GM18870 (cell line): Measurements from ENCODE around the gene MIF.
A peak's percentile ranks its signal among the peaks of the same experiment; 100 is the strongest.
"Not testable (repeated sequence)": the region's sequence is repeated elsewhere in the genome, so short reads cannot be mapped to it uniquely, and the experiment has no call there.

Source experiments
- ATAC-seq: cut with Tn5 transposase; IDR thresholded peaks from one replicate; pipeline ENCODE4 v1.9.1; 2021; ENCODE audit warnings: moderate library complexity; ENCODE audit not compliant: unreplicated experiment

MIF gene

GRCh38 chr22:23900227-23900626 is 6.0 kb downstream of the MIF start:
- ATAC-seq: not testable (repeated sequence)

- no peak for ATAC-seq
These were observed 7.4 kb downstream of the MIF start for GRCh38 chr22:23901600-23901999.

- no peak for ATAC-seq
These were observed 9.3 kb downstream of the MIF start for GRCh38 chr22:23903328-23903971.

DNA sequence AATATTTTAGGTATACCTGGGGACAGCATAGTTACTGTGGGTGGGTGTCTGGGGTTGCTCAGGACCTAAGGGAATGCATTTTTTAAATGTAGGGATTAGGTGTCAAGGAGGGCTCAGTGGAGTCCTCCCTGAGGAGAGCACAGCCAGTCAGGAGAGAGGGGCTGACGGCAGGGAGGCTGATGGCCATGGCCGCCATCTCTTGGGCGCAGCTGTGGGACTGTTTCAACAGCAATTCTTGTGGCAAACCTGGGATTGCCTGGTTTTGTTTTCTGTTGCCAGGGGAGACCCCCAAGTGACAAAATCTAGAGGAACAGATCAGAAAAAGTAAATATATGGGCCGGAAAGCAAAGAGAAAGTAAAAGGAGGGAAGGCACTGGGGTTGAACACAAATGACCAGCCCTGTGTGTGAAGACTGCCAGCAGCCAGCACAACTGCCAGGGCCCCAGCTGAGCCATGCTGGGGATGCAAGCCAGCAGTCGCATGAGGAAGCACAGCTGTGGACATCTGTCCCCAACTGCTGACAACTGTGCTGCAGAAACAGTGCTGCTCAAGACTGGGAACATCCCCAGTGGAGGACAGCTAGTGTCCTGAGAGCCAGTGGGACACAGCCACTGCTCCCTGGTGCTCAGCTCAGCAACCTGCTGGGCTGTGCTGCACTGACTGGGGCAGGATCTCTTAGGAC is 10.5 kb downstream of the MIF start:
- ATAC-seq: no peak

DNA sequence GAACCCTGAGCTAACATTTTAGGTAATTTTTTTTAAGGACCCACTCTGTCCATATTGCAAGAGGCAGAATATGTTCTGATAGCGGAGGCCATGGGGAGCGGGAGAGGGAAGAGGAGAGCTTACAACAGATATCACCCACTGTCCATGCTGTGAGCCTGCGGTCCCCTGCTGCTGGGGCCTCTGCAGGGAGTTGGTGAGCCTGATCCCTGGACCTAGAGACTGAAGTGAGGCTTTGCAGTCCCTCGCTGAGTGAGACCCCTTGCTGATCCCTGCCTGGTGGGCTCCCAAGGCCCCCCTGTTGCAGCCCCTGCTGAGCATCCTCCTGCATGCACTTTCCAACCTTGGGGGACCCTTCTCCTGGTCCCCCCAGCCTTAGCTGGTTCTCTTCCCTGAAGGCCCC is 12.5 kb downstream of the MIF start:
- no peak for ATAC-seq

GRCh38 chr22:23907423-23907822 is 13.2 kb downstream of the MIF start:
- ATAC-seq: not testable (repeated sequence)

GRCh38 chr22:23908587-23909205 is 14.5 kb downstream of the MIF start:
- no peak for ATAC-seq

- ATAC-seq: no peak
These were observed 15.2 kb downstream of the MIF start for GRCh38 chr22:23909296-23909898.

- ATAC-seq: no peak
These were observed 16.5 kb downstream of the MIF start for GRCh38 chr22:23910496-23911190.

GRCh38 chr22:23911318-23911980 is 17.3 kb downstream of the MIF start:
- no peak for ATAC-seq

DNA sequence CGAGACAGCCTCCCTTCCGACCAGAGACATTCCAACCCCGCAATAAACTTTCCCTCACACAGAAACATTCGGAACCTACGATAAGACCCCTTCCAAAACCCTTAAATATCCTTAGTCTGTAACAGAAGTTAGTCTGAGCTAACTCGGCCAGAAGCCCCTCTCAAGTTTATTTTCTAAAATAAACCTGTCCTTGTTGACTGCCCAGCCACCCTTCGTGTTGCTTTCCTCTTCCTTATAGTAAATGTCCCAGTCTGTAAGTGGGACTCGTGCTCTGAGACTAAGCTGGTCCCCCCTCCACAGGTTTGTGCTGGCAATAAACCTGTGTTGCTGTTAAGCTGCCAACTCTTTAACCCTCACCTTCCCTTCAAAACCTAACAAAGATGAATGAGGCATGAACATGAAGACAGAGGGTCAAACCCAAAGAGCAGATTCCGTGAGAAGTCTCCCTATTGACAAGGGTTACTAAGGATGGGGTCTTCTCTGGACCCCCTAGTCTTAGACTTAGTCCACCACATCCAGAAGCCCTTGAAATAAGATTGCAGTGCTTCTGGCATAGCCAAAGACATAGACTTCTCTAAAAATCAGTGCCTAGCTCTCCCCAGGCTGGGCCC is 18.2 kb downstream of the MIF start:
- ATAC-seq: no peak

DNA sequence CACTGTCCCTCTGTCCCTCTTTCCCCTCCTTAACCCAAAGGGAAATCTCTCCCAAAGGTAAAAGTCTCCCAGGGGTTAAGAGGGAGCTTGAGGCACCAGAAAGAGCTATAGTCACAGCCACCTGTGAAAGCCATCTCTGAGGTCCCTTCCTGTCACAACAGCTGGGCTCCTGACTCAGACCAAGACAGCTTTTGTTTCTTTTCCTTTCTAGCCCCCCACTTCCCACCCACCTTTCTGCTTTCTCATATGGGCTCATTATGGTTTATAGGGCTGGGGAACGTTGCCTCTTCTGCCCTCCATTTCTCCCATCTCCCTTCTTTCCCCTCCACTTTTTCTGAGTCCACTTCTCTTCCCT is 19.1 kb downstream of the MIF start:
- no peak for ATAC-seq

DNA sequence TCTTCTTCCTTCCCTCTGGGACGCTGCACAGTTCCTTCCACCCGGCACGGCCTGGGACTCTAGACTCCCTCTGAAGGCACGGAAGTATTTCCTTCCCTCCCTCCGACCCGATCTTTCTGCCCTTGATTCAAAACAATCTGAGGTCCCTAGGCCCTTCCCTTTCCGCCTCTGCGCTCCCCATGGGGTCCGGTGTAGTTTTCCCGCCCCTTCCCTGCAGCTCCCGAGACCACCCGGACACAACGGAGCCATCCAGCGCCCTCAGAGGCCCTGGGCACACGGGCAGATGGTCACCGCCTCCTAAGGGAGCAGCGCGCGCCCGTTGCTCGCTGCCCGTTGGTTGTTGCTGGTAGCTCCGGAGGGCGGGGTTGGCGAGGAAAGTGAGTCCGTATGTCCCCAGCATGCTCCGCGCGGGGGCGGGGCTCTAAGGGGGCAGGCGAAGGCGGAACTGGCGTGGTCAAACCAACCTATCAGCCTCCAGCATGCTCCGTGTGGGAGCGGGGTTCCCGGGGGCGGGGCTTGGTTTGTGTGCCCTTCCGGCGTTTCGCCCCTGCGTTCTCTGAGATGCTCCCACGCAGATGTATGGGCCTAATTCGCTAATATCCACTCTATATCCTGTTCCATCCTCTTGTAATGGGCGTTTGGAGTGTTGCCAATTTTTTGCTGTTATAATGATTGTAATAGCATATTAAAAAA is 19.6 kb downstream of the MIF start:
- ATAC-seq: peak; percentile 85

DNA sequence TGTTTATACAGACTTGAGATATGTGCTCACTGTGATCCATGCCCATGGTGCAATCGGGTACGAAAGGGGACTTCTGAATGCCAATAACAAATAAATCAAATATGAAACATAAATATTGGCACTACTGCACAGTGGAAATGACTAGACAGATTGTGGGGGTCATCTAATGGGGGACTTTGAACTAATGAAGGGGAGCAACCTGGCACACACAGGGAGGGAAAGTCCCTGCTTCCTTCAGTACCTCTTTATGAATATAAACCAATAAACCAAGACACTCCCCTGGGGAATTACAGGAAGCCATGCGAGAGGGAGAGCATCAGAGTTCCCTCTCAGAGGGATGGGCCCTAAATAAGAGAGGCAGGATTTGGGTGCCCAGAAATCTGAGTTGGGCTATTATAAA is 21.1 kb downstream of the MIF start:
- no peak for ATAC-seq

- ATAC-seq: not testable (repeated sequence)
These were observed 26.1 kb downstream of the MIF start for GRCh38 chr22:23920267-23920611.

DNA sequence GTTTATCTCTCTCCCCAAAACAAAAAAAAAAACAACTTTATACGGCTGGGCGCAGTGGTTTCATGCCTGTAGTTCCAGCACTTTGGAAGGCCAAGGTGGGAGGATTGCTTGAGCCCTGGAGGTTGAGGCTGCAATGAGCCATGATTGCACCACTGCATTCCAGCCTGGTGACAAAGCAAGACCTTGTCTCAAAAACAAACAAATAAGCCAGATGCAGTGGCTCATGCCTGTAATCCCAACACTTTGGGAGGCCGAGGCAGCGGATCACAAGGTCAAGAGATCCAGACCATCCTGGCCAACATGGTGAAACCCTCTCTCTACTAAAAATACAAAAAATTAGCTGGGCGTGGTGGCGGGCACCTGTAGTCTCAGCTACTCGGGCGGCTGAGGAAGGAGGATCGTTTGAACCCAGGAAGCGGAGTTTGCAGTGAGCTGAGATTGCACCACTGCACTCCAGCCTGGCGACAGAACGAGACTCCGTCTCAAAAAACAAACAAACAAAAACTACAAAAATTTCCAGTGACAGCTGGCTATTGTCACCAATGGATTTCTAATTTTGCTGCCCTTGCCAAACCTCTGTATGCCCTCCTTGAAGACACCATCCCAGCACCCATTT is 27.5 kb downstream of the MIF start:
- not testable (repeated sequence) for ATAC-seq

GRCh38 chr22:23922921-23923320 is 28.7 kb downstream of the MIF start:
- ATAC-seq: no peak

DNA sequence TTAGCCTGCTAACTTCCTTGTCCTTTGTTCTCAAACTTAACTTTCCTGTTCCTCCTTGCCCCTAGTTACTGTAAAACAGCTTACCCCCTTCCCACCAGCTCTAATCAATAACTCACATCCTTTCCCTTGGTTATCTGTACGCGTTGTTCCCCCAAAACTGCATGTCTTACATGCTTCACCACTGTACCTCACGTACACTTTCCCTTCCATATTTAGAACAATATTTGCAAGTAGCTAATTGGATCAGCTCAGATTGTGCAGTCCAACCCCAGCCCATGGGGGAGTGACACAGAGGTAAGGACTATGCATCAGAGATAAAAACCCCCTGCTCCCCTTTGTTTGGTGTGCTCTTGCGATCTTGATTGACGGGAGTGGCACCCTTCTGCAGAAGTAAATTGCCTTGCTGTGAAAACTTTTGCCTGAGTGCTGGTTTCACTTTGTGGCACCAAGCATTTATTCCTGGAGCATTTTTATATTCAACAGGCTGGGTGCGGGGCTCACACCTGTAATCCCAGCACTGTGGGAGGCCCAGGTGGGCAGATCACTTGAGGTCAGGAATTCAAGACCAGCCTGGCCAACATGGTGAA is 30.9 kb downstream of the MIF start:
- no peak for ATAC-seq

GRCh38 chr22:23926561-23926960 is 32.4 kb downstream of the MIF start:
- ATAC-seq: no peak
